Endodermal cell (in vitro differentiated cells): Measurements from ENCODE around the gene FPR2. TPM values are rescaled to one million over a fixed set of nuclear protein-coding genes. Genes with fewer than 3 reads are reported as not detected.

Source experiments
- DNase-seq: peaks from one replicate; pipeline ENCODE4 v3.0.0-alpha.2; 2017
- H3K27ac ChIP-seq: 2 replicates; pipeline ENCODE4 v1.5.1; 2013; ENCODE audit warnings: mild to moderate bottlenecking, low read depth, low read length, moderate library complexity
- H3K27me3 ChIP-seq: 2 replicates; pipeline ENCODE4 v1.6.1; 2013; ENCODE audit warnings: mild to moderate bottlenecking, low read length, moderate library complexity; ENCODE audit not compliant: insufficient read depth, control insufficient read depth, poor library complexity, severe bottlenecking
- H3K36me3 ChIP-seq: 2 replicates; pipeline ENCODE4 v1.7.0; 2013; ENCODE audit warnings: mild to moderate bottlenecking, low read length, moderate library complexity; ENCODE audit not compliant: control insufficient read depth, insufficient read depth
- H3K4me1 ChIP-seq: one replicate; pipeline ENCODE4 v1.7.0; 2013; ENCODE audit warnings: low read length; ENCODE audit not compliant: control insufficient read depth, insufficient read depth
- H3K4me3 ChIP-seq: 2 replicates; pipeline ENCODE4 v1.5.1; 2013; ENCODE audit warnings: mild to moderate bottlenecking, low read length, moderate library complexity
- H3K9ac ChIP-seq: 2 replicates; pipeline ENCODE4 v1.6.1; 2013; ENCODE audit warnings: mild to moderate bottlenecking, low read length, moderate library complexity; ENCODE audit not compliant: poor library complexity, severe bottlenecking; ENCODE audit errors: extremely low read depth
- H3K9me3 ChIP-seq: 2 replicates; pipeline ENCODE4 v1.6.1; 2013; ENCODE audit warnings: mild to moderate bottlenecking, low read length, moderate library complexity; ENCODE audit not compliant: control insufficient read depth
- H3K27ac Mint-ChIP-seq: 2 replicates; pipeline ENCODE4 v1.8.0; 2020; ENCODE audit warnings: mixed read lengths
- H3K27me3 Mint-ChIP-seq: 2 replicates; pipeline ENCODE4 v1.8.0; 2021; ENCODE audit warnings: mild to moderate bottlenecking, mixed read lengths; ENCODE audit not compliant: insufficient read depth
- H3K36me3 Mint-ChIP-seq: 2 replicates; pipeline ENCODE4 v1.8.0; 2020; ENCODE audit warnings: low read depth, mixed read lengths
- H3K4me1 Mint-ChIP-seq: 2 replicates; pipeline ENCODE4 v1.8.0; 2020; ENCODE audit warnings: mixed read lengths
- H3K4me3 Mint-ChIP-seq: 2 replicates; pipeline ENCODE4 v1.8.0; 2020; ENCODE audit warnings: mild to moderate bottlenecking, moderate library complexity, mixed read lengths
- H3K9me3 Mint-ChIP-seq: 2 replicates; pipeline ENCODE4 v1.8.0; 2020; ENCODE audit warnings: mild to moderate bottlenecking, mixed read lengths
- CTCF ChIP-seq: fragments of 200-600 bp; sonication (generic); conservative IDR thresholded peaks from 2 replicates; pipeline ENCODE4 v1.5.0; 2021; ENCODE audit warnings: antibody characterized with exemption, mild to moderate bottlenecking
- WGBS, 2 experiments: methylation state at CpG; one replicate each; pipeline versions ENCODE4 v1.1.5 to v1.1.7; 2013; ENCODE audit warnings: missing lambda C conversion rate in 2 of 2, mixed read lengths in 1 of 2; ENCODE audit not compliant: insufficient coverage in 1 of 2, insufficient read length in 1 of 2; 5-methylcytosine and 5-hydroxymethylcytosine counted together
- total RNA-seq, 2 donors: library from RNA; stranded (reverse); fragmentation: NEBNext Ultra II Directional in 1 of 2; extraction: Animal tissue kit (Norgen Biotek cat#: 25700) in 1 of 2; gene quantifications; 2 replicates in 1 of 2; 3 replicates in 1 of 2; pipeline ENCODE4 v1.2.1, GENCODE V29; 2021

Gene FPR2
- total RNA-seq, 2 donors from 2014 or later = 0.11 TPM; not detected in 1

- H3K4me3 ChIP-seq = no peak overlapping the region
- H3K4me3 Mint-ChIP-seq = no peak overlapping the region
- no peak overlapping the region for H3K27ac Mint-ChIP-seq
- no peaks in the 10 kb centered on the region for H3K27me3 ChIP-seq
- H3K36me3 ChIP-seq = no peaks in the 10 kb centered on the region
- H3K9me3 ChIP-seq = no peaks in the 10 kb centered on the region
- no peaks in the 10 kb centered on the region for H3K4me1 Mint-ChIP-seq
- H3K4me1 ChIP-seq = no peaks in the 10 kb centered on the region
- 84 to 94% methylated on average over 9 to 13 of the region's 13 CpGs for WGBS, 2 experiments
- TF ChIP-seq CTCF = no peak
- no peaks in the 10 kb centered on the region for H3K36me3 Mint-ChIP-seq
- H3K27me3 Mint-ChIP-seq = peaks cover 14% of the 10 kb centered on the region
- no peaks in the 10 kb centered on the region for H3K9me3 Mint-ChIP-seq
- H3K27ac ChIP-seq = no peak overlapping the region
- H3K9ac ChIP-seq = no peak overlapping the region
- DNase-seq = no peak
Measured at GRCh38 chr19:51739466-51740213, 21.3 kb upstream of the FPR2 start.

GRCh38 chr19:51740356-51740755 lies 20.6 kb upstream of the FPR2 start:
- no peak for TF ChIP-seq CTCF
- H3K27me3 Mint-ChIP-seq = peaks cover 14% of the 10 kb centered on the region
- WGBS, 2 experiments = 78 to 87% methylated on average over 5 of the region's 5 CpGs
- no peak overlapping the region for H3K4me3 ChIP-seq
- no peaks in the 10 kb centered on the region for H3K4me1 Mint-ChIP-seq
- H3K9me3 ChIP-seq = no peaks in the 10 kb centered on the region
- DNase-seq = no peak
- no peak overlapping the region for H3K9ac ChIP-seq
- H3K27ac ChIP-seq = no peak overlapping the region
- no peak overlapping the region for H3K4me3 Mint-ChIP-seq
- no peak overlapping the region for H3K27ac Mint-ChIP-seq
- no peaks in the 10 kb centered on the region for H3K9me3 Mint-ChIP-seq
- H3K4me1 ChIP-seq = no peaks in the 10 kb centered on the region
- no peaks in the 10 kb centered on the region for H3K36me3 ChIP-seq
- no peaks in the 10 kb centered on the region for H3K27me3 ChIP-seq
- no peaks in the 10 kb centered on the region for H3K36me3 Mint-ChIP-seq

GRCh38 chr19:51742789-51743188 lies 18.2 kb upstream of the FPR2 start:
- no peaks in the 10 kb centered on the region for H3K36me3 Mint-ChIP-seq
- Histone ChIP-seq H3K9ac (no peak overlapping the region), H3K9me3 (no peaks in the 10 kb centered on the region), H3K4me3 (no peak overlapping the region), H3K27ac (no peak overlapping the region), H3K4me1 (no peaks in the 10 kb centered on the region), H3K27me3 (no peaks in the 10 kb centered on the region), H3K36me3 (no peaks in the 10 kb centered on the region)
- WGBS, 2 experiments = 56 to 77% methylated on average over 3 to 6 of the region's 6 CpGs
- H3K4me3 Mint-ChIP-seq = no peak overlapping the region
- no peak for TF ChIP-seq CTCF
- H3K27me3 Mint-ChIP-seq = peaks cover 12% of the 10 kb centered on the region
- DNase-seq = no peak
- H3K9me3 Mint-ChIP-seq = no peaks in the 10 kb centered on the region
- H3K27ac Mint-ChIP-seq = no peak overlapping the region
- no peaks in the 10 kb centered on the region for H3K4me1 Mint-ChIP-seq
